ENCODE data around the gene ANKRD17.

- TF ChIP-seq YY1 (IDR thresholded peaks at IDR 0.05; ENCODE audit: extremely low read depth, insufficient replicate concordance, low read depth, low read length) (no peak), POLR2AphosphoS5 (IDR thresholded peaks at IDR 0.05; ENCODE audit: low read depth, low read length) (no peak), CTCF (IDR thresholded peaks at IDR 0.05 in 2 of 3, conservative IDR thresholded peaks at IDR 0.05 in 1 of 3; ENCODE audit: borderline replicate concordance in 1 of 3, insufficient read depth in 1 of 3, low read depth in 2 of 3, low read length in 2 of 3) (no peak), ZBTB33 (IDR thresholded peaks at IDR 0.05; ENCODE audit: extremely low read depth, insufficient replicate concordance, low read length) (no peak), SRF (IDR thresholded peaks at IDR 0.05; ENCODE audit: low read depth) (no peak), POLR2A (IDR thresholded peaks at IDR 0.05; ENCODE audit: borderline replicate concordance, extremely low read depth, insufficient read depth, insufficient read length) (no peak), CEBPB (IDR thresholded peaks at IDR 0.05; ENCODE audit: low read depth) (no peak)
These were observed 127.3 kb downstream of the ANKRD17 start for GRCh38 chr4:73131281-73131680.
